LHCN-M2 (cell line): ENCODE results near the gene VPS13D. TPM values are rescaled to one million over a fixed set of nuclear protein-coding genes. Genes with fewer than 3 reads are reported as not detected.
A peak's percentile ranks its signal among the peaks of the same experiment; 100 is the strongest.
"Not testable (repeated sequence)": the region's sequence is repeated elsewhere in the genome, so short reads cannot be mapped to it uniquely, and the experiment has no call there.

Source experiments
- DNase-seq: peaks from one replicate; pipeline ENCODE4 v3.0.0-alpha.2; 2012; ENCODE audit warnings: low read depth
- total RNA-seq: library from RNA; depleted of rRNA; stranded (reverse); fragments of >200 nt; gene quantifications from 2 replicates; pipeline ENCODE4 v1.2.3, GENCODE V29; 2014

Gene VPS13D
- total RNA-seq, 1 experiment from 2014 or later, result 17.0 TPM

- no peak for DNase-seq
Observed at GRCh38 chr1:12370333-12370975, 140.6 kb downstream of the VPS13D start.

GRCh38 chr1:12371053-12371452 is 141.2 kb downstream of the VPS13D start:
- DNase-seq, result no peak

GRCh38 chr1:12372180-12372579 is 142.3 kb downstream of the VPS13D start:
- no peak for DNase-seq

GRCh38 chr1:12372761-12373160 is 142.9 kb downstream of the VPS13D start:
- no peak for DNase-seq

GRCh38 chr1:12375133-12375829 is 145.5 kb downstream of the VPS13D start:
- DNase-seq, result no peak

- no peak for DNase-seq
Observed at GRCh38 chr1:12376236-12377045, 146.6 kb downstream of the VPS13D start.

- DNase-seq, result no peak
Observed at GRCh38 chr1:12380326-12381249, 150.8 kb downstream of the VPS13D start.

GRCh38 chr1:12383001-12383400 is 153.2 kb downstream of the VPS13D start:
- no peak for DNase-seq

GRCh38 chr1:12383786-12384185 is 154.0 kb downstream of the VPS13D start:
- no peak for DNase-seq

- no peak for DNase-seq
Observed at GRCh38 chr1:12384836-12385456, 155.1 kb downstream of the VPS13D start.

GRCh38 chr1:12386130-12386529 is 156.3 kb downstream of the VPS13D start:
- DNase-seq, result no peak

- peak; percentile 31 for DNase-seq
Observed at GRCh38 chr1:12387641-12388040, 157.8 kb downstream of the VPS13D start.

- DNase-seq, result not testable (repeated sequence)
Observed at GRCh38 chr1:12390296-12390695, 160.5 kb downstream of the VPS13D start.

GRCh38 chr1:12397462-12398450 is 167.9 kb downstream of the VPS13D start:
- no peak for DNase-seq

GRCh38 chr1:12398479-12398878 is 168.6 kb downstream of the VPS13D start:
- no peak for DNase-seq

GRCh38 chr1:12400027-12400693 is 170.3 kb downstream of the VPS13D start:
- DNase-seq, result no peak

GRCh38 chr1:12402159-12402673 is 172.4 kb downstream of the VPS13D start:
- DNase-seq, result no peak

GRCh38 chr1:12402842-12403241 is 173.0 kb downstream of the VPS13D start:
- no peak for DNase-seq

- no peak for DNase-seq
Observed at GRCh38 chr1:12404918-12405317, 175.1 kb downstream of the VPS13D start.
